H9 (cell line): ENCODE results near the gene EEF1AKMT3. TPM values are rescaled to one million over a fixed set of nuclear protein-coding genes. Genes with fewer than 3 reads are reported as not detected.

Experiments used
- DNase-seq: peaks from one replicate; pipeline ENCODE4 v3.0.0-alpha.2; 2017
- H2AFZ ChIP-seq: one replicate; pipeline ENCODE4 v1.6.1; 2013; ENCODE audit warnings: mild to moderate bottlenecking, low read length, control low read depth, moderate library complexity
- H2AK5ac ChIP-seq: 2 replicates; pipeline ENCODE4 v1.6.1; 2013; ENCODE audit warnings: low read length, control low read depth, mixed read lengths; ENCODE audit not compliant: insufficient read length
- H2BK120ac ChIP-seq: one replicate; pipeline ENCODE4 v1.6.1; 2013; ENCODE audit warnings: low read depth, mild to moderate bottlenecking, low read length, control low read depth, inconsistent platforms; ENCODE audit not compliant: poor library complexity, severe bottlenecking
- H2BK12ac ChIP-seq: 2 replicates; pipeline ENCODE4 v1.6.1; 2013; ENCODE audit warnings: low read length, control low read depth, mixed read lengths, low read depth; ENCODE audit not compliant: insufficient read length
- H2BK15ac ChIP-seq: 2 replicates; pipeline ENCODE4 v1.6.1; 2013; ENCODE audit warnings: low read depth, low read length, control low read depth
- H2BK20ac ChIP-seq: one replicate; pipeline ENCODE4 v1.6.1; 2013; ENCODE audit warnings: low read depth, mild to moderate bottlenecking, low read length, control low read depth, inconsistent platforms; ENCODE audit not compliant: poor library complexity, severe bottlenecking
- H2BK5ac ChIP-seq: 2 replicates; pipeline ENCODE4 v1.6.1; 2013; ENCODE audit warnings: low read length, control low read depth, mixed read lengths; ENCODE audit not compliant: insufficient read length
- H3K14ac ChIP-seq: 2 replicates; pipeline ENCODE4 v1.6.1; 2013; ENCODE audit warnings: low read length, control low read depth; ENCODE audit not compliant: insufficient read depth
- H3K18ac ChIP-seq: 2 replicates; pipeline ENCODE4 v1.6.1; 2013; ENCODE audit warnings: low read depth, mild to moderate bottlenecking, mixed read lengths, low read length, control low read depth; ENCODE audit not compliant: insufficient read length
- H3K23ac ChIP-seq: 2 replicates; pipeline ENCODE4 v1.6.1; 2013; ENCODE audit warnings: low read length, control low read depth, mixed read lengths, low read depth; ENCODE audit not compliant: insufficient read length
- H3K23me2 ChIP-seq: 2 replicates; pipeline ENCODE4 v1.6.1; 2013; ENCODE audit warnings: low read depth, mild to moderate bottlenecking, mixed read lengths, low read length, control low read depth; ENCODE audit not compliant: insufficient read length, poor library complexity, severe bottlenecking
- H3K27ac ChIP-seq: 2 replicates; pipeline ENCODE4 v1.5.1; 2013; ENCODE audit warnings: low read length, control low read depth, mixed read lengths, low read depth; ENCODE audit not compliant: insufficient read length
- H3K27me3 ChIP-seq: 2 replicates; pipeline ENCODE4 v1.6.1; 2013; ENCODE audit warnings: low read length, control low read depth, inconsistent platforms; ENCODE audit not compliant: insufficient read depth
- H3K4ac ChIP-seq: 2 replicates; pipeline ENCODE4 v1.6.1; 2013; ENCODE audit warnings: low read depth, mild to moderate bottlenecking, control low read depth, inconsistent platforms, low read length, moderate library complexity
- H3K4me1 ChIP-seq: 2 replicates; pipeline ENCODE4 v1.6.1; 2013; ENCODE audit warnings: low read length, control low read depth, inconsistent platforms; ENCODE audit not compliant: insufficient read depth
- H3K4me2 ChIP-seq: 2 replicates; pipeline ENCODE4 v1.6.1; 2013; ENCODE audit warnings: low read length, control low read depth, mixed read lengths; ENCODE audit not compliant: insufficient read length, insufficient read depth
- H3K56ac ChIP-seq: 2 replicates; pipeline ENCODE4 v1.6.1; 2013; ENCODE audit warnings: low read depth, mild to moderate bottlenecking, mixed read lengths, low read length, control low read depth; ENCODE audit not compliant: insufficient read length
- H3K79me1 ChIP-seq: 2 replicates; pipeline ENCODE4 v1.6.1; 2013; ENCODE audit warnings: low read depth, mild to moderate bottlenecking, moderate library complexity, low read length, control low read depth, inconsistent platforms; ENCODE audit not compliant: insufficient read depth, poor library complexity, severe bottlenecking
- H3K79me2 ChIP-seq: 2 replicates; pipeline ENCODE4 v1.6.1; 2013; ENCODE audit warnings: low read length, control low read depth, inconsistent platforms; ENCODE audit not compliant: insufficient read depth
- H3K9ac ChIP-seq: 2 replicates; pipeline ENCODE4 v1.6.1; 2013; ENCODE audit warnings: low read length, control low read depth, mixed read lengths; ENCODE audit not compliant: insufficient read length; ENCODE audit errors: extremely low read depth
- H3K9me3 ChIP-seq: one replicate; pipeline ENCODE4 v1.6.1; 2013; ENCODE audit warnings: low read depth, low read length, inconsistent platforms; ENCODE audit not compliant: control insufficient read depth
- H3T11ph ChIP-seq: one replicate; pipeline ENCODE4 v1.6.1; 2013; ENCODE audit warnings: mild to moderate bottlenecking, low read length, control low read depth, inconsistent platforms
- H4K20me1 ChIP-seq: one replicate; pipeline ENCODE4 v1.6.1; 2013; ENCODE audit not compliant: control insufficient read depth, insufficient read length, insufficient read depth
- H4K5ac ChIP-seq: 2 replicates; pipeline ENCODE4 v1.6.1; 2013; ENCODE audit warnings: low read depth, mild to moderate bottlenecking, mixed read lengths, low read length, control low read depth; ENCODE audit not compliant: insufficient read length
- H4K8ac ChIP-seq: replicated peaks from 2 replicates; pipeline ENCODE4 v1.6.1; 2013; ENCODE audit warnings: low read length, control low read depth, mixed read lengths, low read depth; ENCODE audit not compliant: insufficient read length
- H4K91ac ChIP-seq: 2 replicates; pipeline ENCODE4 v1.6.1; 2013; ENCODE audit warnings: low read depth, mild to moderate bottlenecking, moderate library complexity, mixed read lengths, low read length, control low read depth; ENCODE audit not compliant: insufficient read length
- H3K27ac Mint-ChIP-seq, 3 experiments: 2 replicates in 2 of 3; 3 replicates in 1 of 3; pipeline ENCODE4 v1.8.0; 2020 to 2021; ENCODE audit warnings: mixed read lengths in 3 of 3, mild to moderate bottlenecking in 1 of 3, moderate library complexity in 1 of 3
- H3K27me3 Mint-ChIP-seq: 2 replicates; pipeline ENCODE4 v1.8.0; 2021; ENCODE audit warnings: low read depth, mild to moderate bottlenecking, moderate library complexity, mixed read lengths
- H3K36me3 Mint-ChIP-seq, 3 experiments: 2 replicates in 2 of 3; 3 replicates in 1 of 3; pipeline ENCODE4 v1.8.0; 2020 to 2021; ENCODE audit warnings: low read depth in 3 of 3, mixed read lengths in 3 of 3; ENCODE audit not compliant: insufficient read depth in 1 of 3
- H3K4me1 Mint-ChIP-seq, 2 experiments: 2 replicates each; pipeline ENCODE4 v1.8.0; 2020; ENCODE audit warnings: mixed read lengths in 2 of 2
- H3K4me3 Mint-ChIP-seq, 2 experiments: 2 replicates in 1 of 2; 3 replicates in 1 of 2; pipeline ENCODE4 v1.8.0; 2020 to 2021; ENCODE audit warnings: mild to moderate bottlenecking in 2 of 2, mixed read lengths in 2 of 2, moderate library complexity in 1 of 2
- H3K9me3 Mint-ChIP-seq, 2 experiments: 2 replicates in 1 of 2; 3 replicates in 1 of 2; pipeline ENCODE4 v1.8.0; 2020; ENCODE audit warnings: mild to moderate bottlenecking in 2 of 2, mixed read lengths in 2 of 2, moderate library complexity in 1 of 2
- WGBS: extraction: QIAGEN DNeasy Blood & Tissue Kit; methylation state at CpG from one replicate; pipeline ENCODE4 v1.1.7; 2013; ENCODE audit warnings: missing lambda C conversion rate, low lambda C conversion rate, mixed read lengths; ENCODE audit not compliant: insufficient read length; ENCODE audit errors: extremely low coverage; 5-methylcytosine and 5-hydroxymethylcytosine counted together
- total RNA-seq: library from RNA; stranded (reverse); gene quantifications from 2 replicates; pipeline ENCODE4 v1.2.1, GENCODE V29; 2021
- TF ChIP-seq, protein P1 (sequence below): fragments of 200-600 bp; sonication (generic); conservative IDR thresholded peaks from 3 replicates; pipeline ENCODE4 v1.8.0; 2021; ENCODE audit warnings: antibody characterized with exemption, mild to moderate bottlenecking

The EEF1AKMT3 gene
- total RNA-seq, 1 experiment from 2014 or later = 2.9 TPM

GRCh38 chr12:57761391-57761998 lies 10.9 kb upstream of the EEF1AKMT3 start:
- DNase-seq = no peak
- no peaks in the 10 kb centered on the region for H4K20me1 ChIP-seq
- H3K23me2 ChIP-seq = peaks cover 20% of the 10 kb centered on the region
- peaks cover 31% of the 10 kb centered on the region; the same call in 1 of the 2 replicates for H3K27me3 ChIP-seq
- no peaks in the 10 kb centered on the region for H3K9me3 ChIP-seq
- H3K9ac ChIP-seq = no peak overlapping the region
- H3K4ac ChIP-seq = no peak overlapping the region
- H3K27ac ChIP-seq = no peak overlapping the region
- no peak overlapping the region for H4K8ac ChIP-seq
- H2AFZ ChIP-seq = no peak overlapping the region
- H3T11ph ChIP-seq = no peak overlapping the region
- no peak overlapping the region for H3K4me2 ChIP-seq
- WGBS = no CpG with 5 or more reads among the region's 4 CpGs
- Mint-ChIP-seq H3K36me3 (peaks cover 0 to 19% (median 6%) of the 10 kb centered on the region in 3 experiments; a peak in 3 of 7 replicates), H3K9me3 (no peaks in the 10 kb centered on the region), H3K4me3 (no peak overlapping the region), H3K27me3 (peaks cover 60% of the 10 kb centered on the region), H3K4me1 (peaks cover 22 to 33% of the 10 kb centered on the region in 2 experiments), H3K27ac (no peak overlapping the region)
- no peak overlapping the region for H3K14ac ChIP-seq
- H3K23ac ChIP-seq = no peak overlapping the region
- no peak overlapping the region for H4K5ac ChIP-seq
- no peak overlapping the region for H3K18ac ChIP-seq
- no peak overlapping the region for H2BK15ac ChIP-seq
- H2BK12ac ChIP-seq = no peak overlapping the region
- no peak overlapping the region for H2BK120ac ChIP-seq
- no peak overlapping the region for H4K91ac ChIP-seq
- TF ChIP-seq, protein P1, sequence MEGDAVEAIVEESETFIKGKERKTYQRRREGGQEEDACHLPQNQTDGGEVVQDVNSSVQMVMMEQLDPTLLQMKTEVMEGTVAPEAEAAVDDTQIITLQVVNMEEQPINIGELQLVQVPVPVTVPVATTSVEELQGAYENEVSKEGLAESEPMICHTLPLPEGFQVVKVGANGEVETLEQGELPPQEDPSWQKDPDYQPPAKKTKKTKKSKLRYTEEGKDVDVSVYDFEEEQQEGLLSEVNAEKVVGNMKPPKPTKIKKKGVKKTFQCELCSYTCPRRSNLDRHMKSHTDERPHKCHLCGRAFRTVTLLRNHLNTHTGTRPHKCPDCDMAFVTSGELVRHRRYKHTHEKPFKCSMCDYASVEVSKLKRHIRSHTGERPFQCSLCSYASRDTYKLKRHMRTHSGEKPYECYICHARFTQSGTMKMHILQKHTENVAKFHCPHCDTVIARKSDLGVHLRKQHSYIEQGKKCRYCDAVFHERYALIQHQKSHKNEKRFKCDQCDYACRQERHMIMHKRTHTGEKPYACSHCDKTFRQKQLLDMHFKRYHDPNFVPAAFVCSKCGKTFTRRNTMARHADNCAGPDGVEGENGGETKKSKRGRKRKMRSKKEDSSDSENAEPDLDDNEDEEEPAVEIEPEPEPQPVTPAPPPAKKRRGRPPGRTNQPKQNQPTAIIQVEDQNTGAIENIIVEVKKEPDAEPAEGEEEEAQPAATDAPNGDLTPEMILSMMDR = no peak
- H3K56ac ChIP-seq = no peak overlapping the region
- H3K79me1 ChIP-seq = no peaks in the 10 kb centered on the region
- no peaks in the 10 kb centered on the region for H3K79me2 ChIP-seq
- no peak overlapping the region for H2BK5ac ChIP-seq
- H2BK20ac ChIP-seq = no peak overlapping the region
- H2AK5ac ChIP-seq = no peak overlapping the region
- no peaks in the 10 kb centered on the region for H3K4me1 ChIP-seq
